GM19467 (cell line): ENCODE measurements around the gene AGAP3.

Experiments
- ATAC-seq: cut with Tn5 transposase; IDR thresholded peaks from one replicate; pipeline ENCODE4 v1.9.1; 2021; ENCODE audit warnings: mild to moderate bottlenecking, moderate library complexity; ENCODE audit not compliant: unreplicated experiment

AGAP3 gene

GRCh38 chr7:151122796-151123157, 36.5 kb downstream of the AGAP3 start:
- no peak for ATAC-seq

DNA sequence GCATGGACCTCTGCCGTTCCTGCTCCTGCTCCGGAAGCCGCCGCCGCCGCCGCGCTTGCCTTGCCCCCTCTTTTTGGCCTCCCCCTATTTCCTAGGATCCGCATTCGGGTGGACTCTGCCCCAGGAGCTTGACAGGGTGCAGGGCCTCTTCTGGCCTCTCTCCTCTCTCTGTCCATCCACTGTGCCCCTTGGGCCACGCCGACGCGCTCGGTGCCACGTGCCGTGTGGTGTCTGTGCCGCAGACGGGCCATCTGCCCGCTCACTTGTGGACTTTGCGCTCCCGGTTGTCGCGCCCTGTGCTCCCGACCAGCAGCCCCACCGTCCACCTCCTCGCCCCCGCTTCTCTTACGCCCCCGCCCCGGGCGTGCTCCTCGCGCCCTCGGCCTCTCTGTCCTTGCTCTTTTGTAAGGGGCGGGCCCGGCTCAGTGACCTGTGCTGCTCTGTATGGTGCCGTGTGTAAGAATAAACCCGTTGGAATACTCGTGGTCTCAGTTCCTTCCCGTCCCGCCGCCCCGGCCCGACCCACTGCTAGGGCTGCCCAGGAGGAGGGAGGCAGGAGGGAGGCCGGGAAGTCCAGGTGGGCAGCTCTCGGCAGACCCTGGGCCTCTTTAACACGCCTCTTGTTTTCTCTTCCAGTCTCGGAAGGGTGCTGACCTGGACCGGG, 37.0 kb downstream of the AGAP3 start:
- no peak for ATAC-seq

DNA sequence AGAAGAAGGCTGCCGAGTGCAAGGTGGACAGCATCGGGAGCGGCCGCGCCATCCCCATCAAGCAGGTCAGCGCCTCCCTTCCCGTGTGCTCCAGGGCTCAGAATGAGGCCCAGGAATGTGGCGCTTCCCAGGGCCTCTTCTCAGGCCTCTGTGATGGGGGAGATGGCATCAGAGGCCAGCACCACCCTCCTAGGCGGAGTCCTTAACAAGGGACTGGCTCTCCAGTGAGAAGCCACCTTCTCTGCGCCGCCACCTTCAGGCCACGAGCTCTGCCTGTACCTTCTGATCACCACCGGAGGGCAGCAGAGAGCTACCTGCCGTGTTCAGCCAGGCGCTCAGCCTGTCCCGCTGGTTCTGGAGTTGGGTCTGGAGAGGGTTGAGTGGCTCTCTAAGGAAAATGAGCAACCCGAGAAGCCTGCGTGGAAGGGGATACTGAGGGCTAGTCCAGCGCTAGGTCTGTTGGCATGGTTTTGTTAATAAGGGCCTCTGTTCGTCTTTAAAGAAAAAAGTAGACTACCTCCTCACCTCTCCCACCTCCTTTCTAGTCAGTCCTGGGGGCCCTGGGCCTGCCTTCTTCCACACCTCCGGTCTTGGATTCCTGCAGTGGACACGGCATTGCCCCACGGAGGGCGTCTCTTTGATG, 37.7 kb downstream of the AGAP3 start:
- ATAC-seq: peak; percentile 77

GRCh38 chr7:151124481-151124880, 38.2 kb downstream of the AGAP3 start:
- no peak for ATAC-seq

DNA sequence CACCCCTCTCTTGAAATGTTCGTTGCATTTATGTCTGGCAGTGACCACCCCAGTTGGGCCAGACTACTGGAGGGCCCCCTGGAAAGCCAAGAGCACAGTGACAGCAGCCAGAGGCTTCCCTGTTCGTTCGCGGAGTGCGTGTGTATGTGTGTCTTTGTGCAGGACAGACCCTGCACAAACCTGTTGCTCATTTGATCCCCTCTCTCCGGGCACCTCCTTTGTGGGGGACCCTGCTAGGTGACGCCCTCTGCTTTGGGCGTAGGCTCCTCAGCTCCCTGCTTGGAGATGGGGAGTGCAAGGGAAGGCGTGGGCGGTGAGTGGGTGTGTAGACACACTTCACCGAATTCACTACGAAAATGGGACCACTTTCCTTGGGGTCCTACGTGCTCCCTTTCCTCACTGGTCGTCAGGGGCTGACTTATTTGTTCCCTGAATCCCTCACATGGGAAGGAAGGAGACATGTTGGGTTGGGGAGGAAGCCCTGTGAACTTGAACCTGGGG, 38.7 kb downstream of the AGAP3 start:
- no peak for ATAC-seq

- ATAC-seq: no peak
These were observed 39.2 kb downstream of the AGAP3 start for GRCh38 chr7:151125470-151125845.

- no peak for ATAC-seq
These were observed 39.7 kb downstream of the AGAP3 start for GRCh38 chr7:151125846-151126481.

GRCh38 chr7:151126491-151127137, 40.3 kb downstream of the AGAP3 start:
- no peak for ATAC-seq

GRCh38 chr7:151128144-151128543, 41.9 kb downstream of the AGAP3 start:
- no peak for ATAC-seq

GRCh38 chr7:151128716-151129115, 42.4 kb downstream of the AGAP3 start:
- no peak for ATAC-seq

- ATAC-seq: no peak
These were observed 43.1 kb downstream of the AGAP3 start for GRCh38 chr7:151129117-151129959.

- no peak for ATAC-seq
These were observed 43.8 kb downstream of the AGAP3 start for GRCh38 chr7:151129960-151130591.

GRCh38 chr7:151130741-151131157, 44.5 kb downstream of the AGAP3 start:
- no peak for ATAC-seq

DNA sequence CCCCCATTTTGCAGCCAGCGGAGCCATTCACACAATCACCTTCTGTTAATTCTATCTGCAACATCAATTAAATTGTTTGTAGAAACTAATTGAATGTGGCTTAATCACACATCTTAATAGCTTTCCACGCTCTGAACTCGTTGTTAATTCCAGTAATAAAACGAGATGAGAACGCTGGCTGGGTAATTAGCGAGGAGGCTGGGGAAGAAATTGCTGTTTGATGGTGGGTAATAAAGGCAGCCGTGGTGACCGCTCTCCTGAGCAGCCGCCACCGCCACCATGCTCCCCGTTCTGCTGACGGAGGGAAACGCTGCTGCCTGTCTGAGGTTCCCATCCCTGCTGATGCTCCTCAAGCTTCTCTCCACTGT, 44.9 kb downstream of the AGAP3 start:
- no peak for ATAC-seq

- ATAC-seq: no peak
These were observed 45.5 kb downstream of the AGAP3 start for GRCh38 chr7:151131592-151132293.

- ATAC-seq: no peak
These were observed 46.4 kb downstream of the AGAP3 start for GRCh38 chr7:151132461-151133205.

GRCh38 chr7:151133266-151133985, 47.2 kb downstream of the AGAP3 start:
- no peak for ATAC-seq

GRCh38 chr7:151133986-151134742, 47.9 kb downstream of the AGAP3 start:
- ATAC-seq: no peak
